OCI-LY1 (cell line): ENCODE measurements around the gene PPP2R2C.

ENCODE experiments used
- EZH2 ChIP-seq: fragments of 200-600 bp; sonication (generic), shearing (Covaris generic); IDR thresholded peaks from 2 replicates; pipeline ENCODE4 v1.8.0; 2017; ENCODE audit warnings: borderline replicate concordance, mixed run types, mild to moderate bottlenecking, antibody characterized with exemption, low read length, moderate library complexity, mixed read lengths
- TF ChIP-seq, protein P1 (sequence below): fragments of 200-600 bp; sonication (generic), shearing (Covaris generic); IDR thresholded peaks from 2 replicates; pipeline ENCODE4 v1.5.1; 2017; ENCODE audit warnings: mild to moderate bottlenecking, antibody characterized with exemption, low read length, moderate library complexity, mixed read lengths

DNA sequence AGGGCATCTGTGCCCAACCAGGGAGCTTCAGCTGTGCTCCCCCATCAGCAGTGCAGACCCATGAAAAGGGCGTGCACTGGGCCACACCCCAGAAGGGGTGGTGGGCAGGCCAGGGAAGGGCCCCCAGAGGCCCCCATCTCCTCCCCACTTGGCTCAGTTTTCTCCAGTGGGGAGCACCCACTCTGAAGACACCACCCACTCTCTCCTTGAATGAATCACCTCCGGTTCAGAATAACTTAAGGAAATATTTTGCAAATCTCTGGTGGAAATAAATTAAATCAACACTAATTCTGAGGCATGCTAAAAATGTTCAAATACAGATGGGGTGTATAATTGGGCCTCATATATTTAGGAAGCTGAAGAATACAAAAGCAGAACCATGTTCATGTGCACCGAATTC is 41.3 kb upstream of the PPP2R2C start:
- TF ChIP-seq, protein P1, sequence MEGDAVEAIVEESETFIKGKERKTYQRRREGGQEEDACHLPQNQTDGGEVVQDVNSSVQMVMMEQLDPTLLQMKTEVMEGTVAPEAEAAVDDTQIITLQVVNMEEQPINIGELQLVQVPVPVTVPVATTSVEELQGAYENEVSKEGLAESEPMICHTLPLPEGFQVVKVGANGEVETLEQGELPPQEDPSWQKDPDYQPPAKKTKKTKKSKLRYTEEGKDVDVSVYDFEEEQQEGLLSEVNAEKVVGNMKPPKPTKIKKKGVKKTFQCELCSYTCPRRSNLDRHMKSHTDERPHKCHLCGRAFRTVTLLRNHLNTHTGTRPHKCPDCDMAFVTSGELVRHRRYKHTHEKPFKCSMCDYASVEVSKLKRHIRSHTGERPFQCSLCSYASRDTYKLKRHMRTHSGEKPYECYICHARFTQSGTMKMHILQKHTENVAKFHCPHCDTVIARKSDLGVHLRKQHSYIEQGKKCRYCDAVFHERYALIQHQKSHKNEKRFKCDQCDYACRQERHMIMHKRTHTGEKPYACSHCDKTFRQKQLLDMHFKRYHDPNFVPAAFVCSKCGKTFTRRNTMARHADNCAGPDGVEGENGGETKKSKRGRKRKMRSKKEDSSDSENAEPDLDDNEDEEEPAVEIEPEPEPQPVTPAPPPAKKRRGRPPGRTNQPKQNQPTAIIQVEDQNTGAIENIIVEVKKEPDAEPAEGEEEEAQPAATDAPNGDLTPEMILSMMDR = no peak
- no peak for TF ChIP-seq EZH2
